CD14-positive monocyte (primary cell): ENCODE data around the gene SPTLC2. TPM values are rescaled to one million over a fixed set of nuclear protein-coding genes. Genes with fewer than 3 reads are reported as not detected.

Experiments
- DNase-seq, 3 donors: peaks; one replicate each; pipeline ENCODE4 v3.0.0-alpha.2; 2011 to 2022
- H2AFZ ChIP-seq: 2 replicates; pipeline ENCODE4 v1.6.0; 2012; ENCODE audit warnings: mild to moderate bottlenecking, low read depth, low read length, inconsistent platforms; ENCODE audit not compliant: insufficient read depth, poor library complexity, severe bottlenecking
- H3K27ac ChIP-seq, 2 donors: 1 replicate in 1 of 2; 2 replicates in 1 of 2; pipeline ENCODE4 v1.5.1; 2012 to 2013; ENCODE audit warnings: low read length in 2 of 2, control low read depth in 1 of 2, inconsistent platforms in 1 of 2, low read depth in 1 of 2, mild to moderate bottlenecking in 1 of 2
- H3K27me3 ChIP-seq, 2 donors: one replicate each; pipeline versions ENCODE4 v1.6.0 to v1.6.1; 2011 to 2013; ENCODE audit warnings: low read length in 2 of 2; ENCODE audit not compliant: control insufficient read depth in 2 of 2, insufficient read depth in 2 of 2
- H3K36me3 ChIP-seq, 2 donors: replicated peaks in 1 of 2; 1 replicate in 1 of 2; 2 replicates in 1 of 2; pipeline versions ENCODE4 v1.5.1 to v1.6.1; 2012 to 2013; ENCODE audit warnings: low read length in 2 of 2, control low read depth in 1 of 2, inconsistent platforms in 1 of 2, mild to moderate bottlenecking in 1 of 2; ENCODE audit not compliant: insufficient read depth in 2 of 2, control insufficient read depth in 1 of 2
- H3K4me1 ChIP-seq, 2 donors: 1 replicate in 1 of 2; 2 replicates in 1 of 2; pipeline versions ENCODE4 v1.5.1 to v1.6.1; 2012 to 2013; ENCODE audit warnings: low read length in 2 of 2, control low read depth in 1 of 2, inconsistent platforms in 1 of 2, mild to moderate bottlenecking in 1 of 2, moderate library complexity in 1 of 2; ENCODE audit not compliant: insufficient read depth in 2 of 2, control insufficient read depth in 1 of 2
- H3K4me2 ChIP-seq: replicated peaks from 2 replicates; pipeline ENCODE3; 2012; ENCODE audit warnings: low read length, moderate library complexity, mild to moderate bottlenecking; ENCODE audit not compliant: poor library complexity, severe bottlenecking; ENCODE audit errors: extremely low read depth
- H3K4me3 ChIP-seq, 3 experiments: fragments of 200-600 bp in 1 of 3; sonication (generic) in 1 of 3; replicated peaks in 1 of 3; 1 replicate in 2 of 3; 2 replicates in 1 of 3; pipeline ENCODE4 v1.5.1; 2011 to 2013; ENCODE audit warnings: low read length in 3 of 3, mild to moderate bottlenecking in 3 of 3, control low read depth in 2 of 3, low read depth in 2 of 3, inconsistent platforms in 1 of 3, moderate library complexity in 1 of 3
- H3K79me2 ChIP-seq: 2 replicates; pipeline ENCODE4 v1.6.0; 2012; ENCODE audit warnings: mild to moderate bottlenecking, control low read depth, inconsistent platforms, low read length, moderate library complexity; ENCODE audit not compliant: insufficient read depth
- H3K9ac ChIP-seq: 2 replicates; pipeline ENCODE4 v1.6.0; 2017; ENCODE audit warnings: low read length, mild to moderate bottlenecking; ENCODE audit not compliant: insufficient read depth, poor library complexity, severe bottlenecking
- H3K9me3 ChIP-seq, 2 donors: replicated peaks in 1 of 2; 1 replicate in 1 of 2; 2 replicates in 1 of 2; pipeline versions ENCODE4 v1.5.1 to v1.6.1; 2012 to 2013; ENCODE audit warnings: low read length in 2 of 2, control low read depth in 1 of 2; ENCODE audit not compliant: control insufficient read depth in 1 of 2, insufficient read depth in 1 of 2
- H4K20me1 ChIP-seq: 2 replicates; pipeline ENCODE4 v1.6.0; 2012; ENCODE audit warnings: mild to moderate bottlenecking, low read length, control low read depth, moderate library complexity; ENCODE audit not compliant: insufficient read depth
- H3K27ac Mint-ChIP-seq, 7 donors: one replicate each; pipeline ENCODE4 v1.8.0; 2020; ENCODE audit warnings: mild to moderate bottlenecking in 7 of 7, mixed read lengths in 7 of 7, moderate library complexity in 6 of 7, inconsistent platforms in 2 of 7
- H3K27me3 Mint-ChIP-seq, 3 donors: one replicate each; pipeline ENCODE4 v1.8.0; 2021 to 2022; ENCODE audit warnings: low read depth in 3 of 3, mild to moderate bottlenecking in 3 of 3, mixed read lengths in 3 of 3, moderate library complexity in 3 of 3, inconsistent platforms in 1 of 3
- H3K36me3 Mint-ChIP-seq, 2 donors: one replicate each; pipeline ENCODE4 v1.8.0; 2020; ENCODE audit warnings: mixed read lengths in 2 of 2, inconsistent platforms in 1 of 2, mild to moderate bottlenecking in 1 of 2
- H3K4me1 Mint-ChIP-seq: one replicate; pipeline ENCODE4 v1.8.0; 2020; ENCODE audit warnings: mild to moderate bottlenecking, mixed read lengths
- H3K4me3 Mint-ChIP-seq, 2 donors: one replicate each; pipeline ENCODE4 v1.8.0; 2020; ENCODE audit warnings: mild to moderate bottlenecking in 2 of 2, mixed read lengths in 2 of 2, moderate library complexity in 1 of 2
- H3K9me3 Mint-ChIP-seq, 7 donors: one replicate each; pipeline ENCODE4 v1.8.0; 2020 to 2022; ENCODE audit warnings: mixed read lengths in 7 of 7, mild to moderate bottlenecking in 6 of 7, moderate library complexity in 6 of 7, inconsistent platforms in 2 of 7
- WGBS: methylation state at CpG from one replicate; pipeline ENCODE4 v1.1.5; 2013; ENCODE audit warnings: missing lambda C conversion rate; ENCODE audit not compliant: insufficient coverage; 5-methylcytosine and 5-hydroxymethylcytosine counted together
- intact Hi-C, 2 donors: fragments of 100-400 bp; cut with micrococcal nuclease; formaldehyde crosslinking; loops; one replicate each; pipeline versions ENCODE4 v1.15.0 to v1.15.1; 2023
- polyA plus RNA-seq, 3 donors: library from polyadenylated mRNA; depleted of rRNA in 1 of 3; unstranded in 2 of 3; stranded (reverse) in 1 of 3; fragments of 300-500 nt in 2 of 3; fragments of >200 nt in 1 of 3; fragmentation: Illumina TruSeq in 2 of 3; gene quantifications; 1 replicate in 2 of 3; 2 replicates in 1 of 3; pipeline ENCODE4 v1.2.3, GENCODE V29; 2012 to 2021
- TF ChIP-seq, protein P1 (sequence below): fragments of 200-600 bp; IDR thresholded peaks from one replicate; pipeline ENCODE4 v1.8.0; 2022; ENCODE audit warnings: antibody characterized with exemption, mild to moderate bottlenecking

The SPTLC2 gene
- polyA plus RNA-seq, 3 donors: 38.1 to 81.9 (median 73.1) TPM

DNA sequence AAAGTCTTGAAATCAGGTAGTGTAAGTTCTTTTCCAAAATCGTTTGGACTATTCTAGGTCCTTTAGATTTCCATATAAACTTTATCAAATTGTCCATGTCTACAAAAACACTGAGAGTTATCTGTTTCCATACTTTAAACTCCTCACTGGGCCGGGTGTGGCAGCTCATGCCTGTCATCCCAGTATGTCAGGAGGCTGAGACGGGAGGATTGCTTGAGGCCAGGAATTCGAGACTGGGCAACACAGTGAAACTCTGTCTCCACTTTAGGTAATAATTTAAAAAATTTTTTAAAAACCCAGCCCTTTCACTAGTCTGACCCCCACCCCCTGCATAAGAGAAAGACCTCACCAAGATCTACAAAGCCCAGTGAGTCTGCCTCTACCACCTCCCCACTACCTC is 111.4 kb downstream of the SPTLC2 start:
- no peak overlapping the region for H3K4me2 ChIP-seq
- H3K36me3 ChIP-seq: peaks cover 36 to 53% of the 10 kb centered on the region in 2 donors
- intact Hi-C loops: no loop called here
- Mint-ChIP-seq H3K27me3 (peaks cover 15 to 18% (median 18%) of the 10 kb centered on the region in 3 donors), H3K27ac (no peak overlapping the region), H3K4me1 (no peaks in the 10 kb centered on the region), H3K4me3 (no peak overlapping the region), H3K9me3 (peaks cover 4 to 12% (median 6%) of the 10 kb centered on the region in 7 donors), H3K36me3 (peaks cover 50 to 55% of the 10 kb centered on the region in 2 donors)
- TF ChIP-seq, protein P1, sequence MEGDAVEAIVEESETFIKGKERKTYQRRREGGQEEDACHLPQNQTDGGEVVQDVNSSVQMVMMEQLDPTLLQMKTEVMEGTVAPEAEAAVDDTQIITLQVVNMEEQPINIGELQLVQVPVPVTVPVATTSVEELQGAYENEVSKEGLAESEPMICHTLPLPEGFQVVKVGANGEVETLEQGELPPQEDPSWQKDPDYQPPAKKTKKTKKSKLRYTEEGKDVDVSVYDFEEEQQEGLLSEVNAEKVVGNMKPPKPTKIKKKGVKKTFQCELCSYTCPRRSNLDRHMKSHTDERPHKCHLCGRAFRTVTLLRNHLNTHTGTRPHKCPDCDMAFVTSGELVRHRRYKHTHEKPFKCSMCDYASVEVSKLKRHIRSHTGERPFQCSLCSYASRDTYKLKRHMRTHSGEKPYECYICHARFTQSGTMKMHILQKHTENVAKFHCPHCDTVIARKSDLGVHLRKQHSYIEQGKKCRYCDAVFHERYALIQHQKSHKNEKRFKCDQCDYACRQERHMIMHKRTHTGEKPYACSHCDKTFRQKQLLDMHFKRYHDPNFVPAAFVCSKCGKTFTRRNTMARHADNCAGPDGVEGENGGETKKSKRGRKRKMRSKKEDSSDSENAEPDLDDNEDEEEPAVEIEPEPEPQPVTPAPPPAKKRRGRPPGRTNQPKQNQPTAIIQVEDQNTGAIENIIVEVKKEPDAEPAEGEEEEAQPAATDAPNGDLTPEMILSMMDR: no peak
- peaks cover 24% of the 10 kb centered on the region for H4K20me1 ChIP-seq
- H2AFZ ChIP-seq: no peak overlapping the region
- no CpG with 5 or more reads among the region's 4 CpGs for WGBS
- H3K79me2 ChIP-seq: no peaks in the 10 kb centered on the region
- H3K9ac ChIP-seq: no peak overlapping the region
- H3K27me3 ChIP-seq: peaks cover 7 to 10% of the 10 kb centered on the region in 2 donors
- H3K4me3 ChIP-seq: no peak overlapping the region
- no peak for DNase-seq
- H3K27ac ChIP-seq: no peak overlapping the region
- H3K9me3 ChIP-seq: peaks cover 3 to 5% of the 10 kb centered on the region in 2 donors
- no peaks in the 10 kb centered on the region for H3K4me1 ChIP-seq

DNA sequence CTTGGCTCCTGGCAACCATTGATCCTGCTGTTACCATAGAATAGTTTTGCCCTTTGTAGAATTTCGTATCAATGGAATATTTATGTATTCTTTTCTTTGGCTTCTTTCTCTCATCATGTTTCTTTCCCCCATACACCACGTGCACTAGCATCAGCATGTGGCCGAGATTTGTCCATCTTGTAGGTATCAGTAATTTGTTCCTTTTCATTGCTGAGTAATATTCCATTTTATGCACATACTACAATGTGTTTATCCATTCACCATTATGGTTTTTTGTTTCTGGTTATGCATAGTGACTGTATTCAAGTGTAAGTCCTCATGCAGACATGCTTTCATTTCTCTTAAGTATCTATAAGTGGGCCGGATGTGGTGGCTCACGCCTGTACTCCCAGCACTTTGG is 113.3 kb downstream of the SPTLC2 start:
- Histone ChIP-seq H3K4me2 (no peak overlapping the region), H3K27ac (no peak overlapping the region), H2AFZ (no peak overlapping the region), H4K20me1 (peaks cover 12% of the 10 kb centered on the region), H3K9me3 (peaks cover 5 to 7% of the 10 kb centered on the region in 2 donors), H3K36me3 (peaks cover 20 to 34% of the 10 kb centered on the region in 2 donors), H3K9ac (no peak overlapping the region), H3K27me3 (peaks cover 21 to 22% of the 10 kb centered on the region in 2 donors), H3K4me3 (no peak overlapping the region), H3K4me1 (peaks cover 5 to 15% of the 10 kb centered on the region in 2 donors), H3K79me2 (no peaks in the 10 kb centered on the region)
- TF ChIP-seq, protein P1: no peak
- no peak overlapping the region for H3K4me3 Mint-ChIP-seq
- intact Hi-C loops: no loop called here
- peak overlapping the region in 1 of 7 donors; percentile 4 for H3K27ac Mint-ChIP-seq
- peaks cover 4 to 14% (median 6%) of the 10 kb centered on the region in 7 donors for H3K9me3 Mint-ChIP-seq
- DNase-seq: no peak
- H3K27me3 Mint-ChIP-seq: peaks cover 24 to 37% (median 31%) of the 10 kb centered on the region in 3 donors
- peaks cover 36 to 38% of the 10 kb centered on the region in 2 donors for H3K36me3 Mint-ChIP-seq
- H3K4me1 Mint-ChIP-seq: peaks cover 7% of the 10 kb centered on the region
- no CpG with 5 or more reads among the region's 5 CpGs for WGBS
